Skeletal muscle satellite cell (primary cell): ENCODE data around the gene ZG16B.

Source experiments
- H3K27me3 ChIP-seq: 2 replicates; pipeline ENCODE4 v1.7.0; 2013; ENCODE audit warnings: low read length; ENCODE audit not compliant: control insufficient read depth, insufficient read depth
- H3K36me3 ChIP-seq: 2 replicates; pipeline ENCODE4 v1.7.0; 2013; ENCODE audit warnings: mild to moderate bottlenecking, control low read depth, low read length; ENCODE audit not compliant: insufficient read depth
- H3K4me1 ChIP-seq: 2 replicates; pipeline ENCODE4 v1.7.0; 2013; ENCODE audit warnings: low read length; ENCODE audit not compliant: control insufficient read depth, insufficient read depth
- H3K4me2 ChIP-seq: 2 replicates; pipeline ENCODE4 v1.7.0; 2013; ENCODE audit warnings: mild to moderate bottlenecking, low read length
- H3K4me3 ChIP-seq: 2 replicates; pipeline ENCODE4 v1.7.0; 2013; ENCODE audit warnings: low read length
- H3K9ac ChIP-seq: 2 replicates; pipeline ENCODE4 v1.7.0; 2013; ENCODE audit warnings: mild to moderate bottlenecking, low read depth, low read length, moderate library complexity
- H3K9me3 ChIP-seq: replicated peaks from 2 replicates; pipeline ENCODE4 v1.7.0; 2013; ENCODE audit warnings: mild to moderate bottlenecking, control low read depth, low read length

Gene ZG16B

DNA sequence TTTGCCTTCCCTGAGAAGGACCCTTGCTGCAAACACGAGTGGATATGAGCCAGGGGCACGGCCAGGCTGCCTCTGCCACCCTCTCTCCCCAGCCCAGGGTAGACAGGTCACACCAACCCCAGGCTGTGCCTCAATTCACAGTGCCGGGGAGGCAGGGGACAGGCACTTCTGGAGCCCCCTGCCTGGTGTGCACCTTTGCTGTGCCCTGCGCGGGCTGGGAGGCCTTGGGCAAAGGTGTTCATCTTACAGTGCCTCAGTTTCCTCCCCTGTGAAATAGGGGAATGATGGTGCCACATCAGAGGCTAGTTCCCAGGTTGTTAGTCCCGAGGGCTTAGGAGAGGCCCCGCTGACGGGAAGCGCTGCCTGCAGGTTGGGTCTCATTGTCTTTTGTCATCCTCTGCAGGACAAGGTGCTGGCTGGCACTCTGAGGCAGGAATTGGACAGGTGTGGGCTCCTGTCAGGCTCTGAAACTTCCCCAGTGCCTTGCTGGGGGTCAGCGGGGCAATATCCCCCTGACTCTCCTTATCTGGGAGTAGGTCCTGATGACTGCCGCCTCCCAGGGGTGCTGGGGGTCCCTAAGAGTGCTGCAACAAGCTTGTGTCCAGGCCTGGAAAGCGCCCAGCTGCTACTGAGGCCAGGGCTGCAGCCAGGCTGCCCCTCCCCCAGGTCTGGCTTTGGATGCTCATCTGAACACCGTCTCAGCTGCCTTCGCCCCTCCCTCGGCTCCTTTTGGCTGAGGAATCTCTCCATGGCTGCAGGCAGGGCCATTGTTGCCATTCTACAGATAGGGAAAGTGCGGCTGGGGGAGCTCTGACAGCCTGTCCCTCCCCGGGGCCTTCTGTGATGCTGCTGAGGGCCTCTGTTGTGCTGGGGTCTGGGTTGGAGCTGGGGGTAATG is 9.9 kb upstream of the ZG16B start:
- Histone ChIP-seq H3K4me3 (no peak overlapping the region), H3K9me3 (no peaks in the 10 kb centered on the region), H3K27me3 (peaks cover 51% of the 10 kb centered on the region)

DNA sequence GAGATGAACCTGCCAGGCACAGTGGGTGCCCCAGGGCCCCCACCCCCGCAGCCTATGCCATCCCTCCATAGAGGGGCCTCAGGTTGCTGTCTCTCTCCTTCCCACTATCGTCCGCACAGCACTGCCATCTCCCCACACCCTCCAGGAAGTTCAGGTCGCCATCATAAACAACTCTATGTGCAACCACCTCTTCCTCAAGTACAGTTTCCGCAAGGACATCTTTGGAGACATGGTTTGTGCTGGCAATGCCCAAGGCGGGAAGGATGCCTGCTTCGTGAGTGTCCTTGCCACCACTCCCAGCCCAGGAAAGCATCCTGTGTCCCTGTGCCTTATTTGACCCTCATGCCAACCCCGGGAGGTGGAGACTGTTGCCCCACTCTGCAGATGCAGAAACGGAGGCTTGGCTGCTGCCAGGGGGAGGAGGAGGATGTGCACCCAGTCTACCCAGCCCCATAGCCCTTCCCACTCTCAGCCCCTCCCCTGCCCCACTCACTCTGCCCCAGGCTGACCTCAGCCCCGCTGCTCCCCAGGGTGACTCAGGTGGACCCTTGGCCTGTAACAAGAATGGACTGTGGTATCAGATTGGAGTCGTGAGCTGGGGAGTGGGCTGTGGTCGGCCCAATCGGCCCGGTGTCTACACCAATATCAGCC is 9.1 kb upstream of the ZG16B start:
- H3K4me2 ChIP-seq: no peak overlapping the region
- no peak overlapping the region for H3K9ac ChIP-seq
- H3K4me1 ChIP-seq: no peaks in the 10 kb centered on the region
- H3K27me3 ChIP-seq: peaks cover 47% of the 10 kb centered on the region
- H3K36me3 ChIP-seq: no peaks in the 10 kb centered on the region
- no peaks in the 10 kb centered on the region for H3K9me3 ChIP-seq
- no peak overlapping the region for H3K4me3 ChIP-seq

More for the DNA sequence above, 9.9 kb upstream of the ZG16B start:
- Histone ChIP-seq H3K4me2 (no peak overlapping the region), H3K36me3 (no peaks in the 10 kb centered on the region), H3K9ac (no peak overlapping the region), H3K4me1 (no peaks in the 10 kb centered on the region)

DNA sequence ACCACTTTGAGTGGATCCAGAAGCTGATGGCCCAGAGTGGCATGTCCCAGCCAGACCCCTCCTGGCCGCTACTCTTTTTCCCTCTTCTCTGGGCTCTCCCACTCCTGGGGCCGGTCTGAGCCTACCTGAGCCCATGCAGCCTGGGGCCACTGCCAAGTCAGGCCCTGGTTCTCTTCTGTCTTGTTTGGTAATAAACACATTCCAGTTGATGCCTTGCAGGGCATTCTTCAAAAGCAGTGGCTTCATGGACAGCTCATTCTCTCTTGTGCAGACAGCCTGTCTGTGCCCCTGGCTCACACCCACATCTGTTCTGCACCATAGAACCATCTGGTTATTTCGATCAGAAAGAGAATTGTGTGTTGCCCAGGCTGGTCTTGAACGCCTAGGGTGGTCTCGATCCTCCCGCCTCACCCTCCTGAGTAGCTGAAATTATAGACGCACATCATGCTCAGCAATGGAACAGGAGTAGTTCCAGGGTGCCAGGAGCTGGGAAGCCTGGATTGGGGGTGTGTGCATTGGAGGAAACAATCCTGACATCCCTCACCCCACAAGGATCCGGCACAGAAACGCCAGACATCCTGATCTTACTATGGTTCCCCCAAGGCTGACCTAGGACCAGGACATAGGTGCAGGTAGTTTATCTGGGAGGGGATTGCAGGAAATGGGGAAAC is 8.5 kb upstream of the ZG16B start:
- Histone ChIP-seq H3K27me3 (peaks cover 53% of the 10 kb centered on the region), H3K9ac (no peak overlapping the region), H3K4me1 (no peaks in the 10 kb centered on the region)

DNA sequence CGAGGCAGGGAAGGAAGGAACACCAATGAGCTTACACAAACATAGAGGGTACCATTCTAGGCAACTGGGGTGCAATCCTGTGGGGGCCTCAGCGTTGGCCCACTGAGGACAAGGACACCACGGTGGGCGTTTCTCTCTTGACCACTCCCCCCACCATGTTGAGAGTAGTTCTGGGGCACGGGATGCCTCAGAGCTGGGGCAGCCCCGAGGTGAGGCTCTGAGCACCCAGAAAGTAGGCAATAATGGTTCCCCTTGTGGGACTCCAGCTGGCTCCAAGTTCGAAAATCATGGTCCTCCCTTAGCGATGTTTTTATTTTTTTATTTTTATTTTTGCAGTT is 8.0 kb upstream of the ZG16B start:
- no peak overlapping the region for H3K9ac ChIP-seq
- no peaks in the 10 kb centered on the region for H3K9me3 ChIP-seq
- H3K36me3 ChIP-seq: no peaks in the 10 kb centered on the region
- no peaks in the 10 kb centered on the region for H3K4me1 ChIP-seq
- H3K4me3 ChIP-seq: no peak overlapping the region
- H3K27me3 ChIP-seq: peaks cover 57% of the 10 kb centered on the region
- no peak overlapping the region for H3K4me2 ChIP-seq

More for the DNA sequence above, 8.5 kb upstream of the ZG16B start:
- Histone ChIP-seq H3K9me3 (no peaks in the 10 kb centered on the region), H3K4me3 (no peak overlapping the region), H3K4me2 (no peak overlapping the region), H3K36me3 (no peaks in the 10 kb centered on the region)

DNA sequence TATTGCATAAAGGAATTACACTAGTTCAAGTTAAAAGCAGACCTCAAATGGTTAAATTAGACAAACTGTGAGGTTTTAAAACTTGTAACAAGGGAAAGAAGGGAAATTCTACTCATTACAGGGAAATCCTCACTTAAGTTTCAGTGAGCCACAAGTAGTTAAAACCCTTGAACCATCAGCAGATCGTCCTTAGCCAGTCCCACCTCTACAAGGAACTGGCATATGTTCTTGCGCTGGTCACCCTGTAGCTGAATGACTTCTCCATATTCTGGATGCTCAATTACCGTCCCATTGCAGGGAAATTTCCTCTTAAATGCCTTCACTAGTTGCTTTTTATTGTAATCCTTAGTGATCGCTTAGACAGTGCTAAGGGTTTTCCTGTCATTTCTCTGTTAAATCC is 7.6 kb upstream of the ZG16B start:
- H3K9me3 ChIP-seq: no peaks in the 10 kb centered on the region
- H3K4me2 ChIP-seq: no peak overlapping the region
- peaks cover 60% of the 10 kb centered on the region for H3K27me3 ChIP-seq
- H3K4me1 ChIP-seq: no peaks in the 10 kb centered on the region
- H3K9ac ChIP-seq: no peak overlapping the region
- no peaks in the 10 kb centered on the region for H3K36me3 ChIP-seq
- H3K4me3 ChIP-seq: no peak overlapping the region

DNA sequence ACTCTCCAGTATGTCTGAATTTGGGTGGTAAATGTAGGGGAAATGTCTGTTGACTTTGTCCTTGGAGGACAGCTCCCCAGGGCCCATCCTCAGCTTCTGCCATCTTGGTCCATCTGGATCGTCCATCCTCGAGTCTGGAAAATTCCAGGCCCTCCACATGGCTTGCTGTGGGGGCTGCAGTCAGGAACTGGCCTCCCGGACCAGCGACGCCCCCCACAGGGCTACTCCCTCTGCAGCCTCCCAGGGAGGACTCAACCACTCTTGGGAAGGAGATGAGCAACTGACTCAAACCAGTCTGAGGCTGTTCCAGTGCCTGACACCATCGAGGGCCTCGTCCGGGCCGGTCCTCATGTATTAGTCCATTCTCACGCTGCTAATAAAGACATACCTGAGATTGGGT is 5.5 kb upstream of the ZG16B start:
- Histone ChIP-seq H3K9me3 (no peaks in the 10 kb centered on the region), H3K36me3 (no peaks in the 10 kb centered on the region), H3K27me3 (peaks cover 48% of the 10 kb centered on the region), H3K4me2 (no peak overlapping the region), H3K4me1 (no peaks in the 10 kb centered on the region), H3K4me3 (no peak overlapping the region), H3K9ac (no peak overlapping the region)

DNA sequence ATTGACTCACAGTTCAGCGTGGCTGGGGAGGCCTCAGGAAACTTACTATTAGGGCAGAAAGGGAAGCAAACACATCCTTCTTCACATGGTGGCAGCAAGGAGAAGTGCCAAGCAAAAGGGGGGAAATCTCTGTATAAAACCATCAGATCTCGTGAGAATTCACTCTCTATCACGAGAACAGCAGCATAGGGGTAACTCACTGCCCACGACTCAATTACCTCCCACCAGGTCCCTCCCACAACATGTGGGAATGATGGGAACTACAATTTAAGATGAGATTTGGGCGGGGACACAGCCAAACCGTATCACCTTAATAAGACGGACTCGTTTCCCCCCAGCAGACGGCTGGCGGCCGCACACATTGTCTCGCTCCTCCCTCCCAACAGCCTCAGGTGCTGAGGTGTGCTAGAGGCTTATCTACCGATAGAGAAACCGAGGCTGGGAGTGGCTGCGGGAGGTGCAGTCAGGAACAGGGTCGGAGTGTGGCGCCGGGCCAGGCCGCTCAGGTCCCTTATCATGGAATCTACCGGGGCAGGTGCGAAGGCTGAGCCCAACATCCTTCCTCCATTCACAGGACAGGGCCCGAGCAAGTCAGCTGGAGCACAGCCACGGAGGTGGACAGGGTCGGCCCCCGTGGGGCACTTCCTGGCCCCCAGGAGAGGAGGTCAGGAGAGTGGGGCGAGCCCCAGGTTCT is 4.9 kb upstream of the ZG16B start:
- H3K4me1 ChIP-seq: no peaks in the 10 kb centered on the region
- H3K4me3 ChIP-seq: no peak overlapping the region
- no peak overlapping the region for H3K9ac ChIP-seq
- H3K9me3 ChIP-seq: no peaks in the 10 kb centered on the region
- H3K4me2 ChIP-seq: no peak overlapping the region
- H3K27me3 ChIP-seq: peaks cover 47% of the 10 kb centered on the region
- no peaks in the 10 kb centered on the region for H3K36me3 ChIP-seq

DNA sequence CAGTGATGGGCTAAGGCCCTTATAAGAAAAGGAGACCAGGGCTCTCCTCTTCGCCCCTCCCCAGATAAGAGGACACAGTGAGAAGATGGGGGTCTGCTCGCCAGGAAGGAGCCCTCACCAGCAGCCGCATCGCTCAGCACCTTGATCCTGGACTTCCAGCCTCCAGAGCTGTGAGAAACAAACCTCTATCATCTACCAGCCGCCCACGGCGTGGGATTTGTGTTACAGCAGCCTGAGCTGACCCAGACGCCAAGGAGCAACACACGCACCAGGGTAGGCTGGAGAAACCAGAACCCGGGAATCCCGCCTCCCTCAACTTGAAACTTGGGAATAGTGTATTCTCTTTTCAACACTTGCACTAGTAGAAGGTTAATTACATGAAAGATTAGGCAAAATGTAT is 4.2 kb upstream of the ZG16B start:
- Histone ChIP-seq H3K4me3 (no peak overlapping the region), H3K4me2 (no peak overlapping the region), H3K9ac (no peak overlapping the region), H3K9me3 (no peaks in the 10 kb centered on the region), H3K36me3 (no peaks in the 10 kb centered on the region), H3K27me3 (peaks cover 45% of the 10 kb centered on the region), H3K4me1 (no peaks in the 10 kb centered on the region)

DNA sequence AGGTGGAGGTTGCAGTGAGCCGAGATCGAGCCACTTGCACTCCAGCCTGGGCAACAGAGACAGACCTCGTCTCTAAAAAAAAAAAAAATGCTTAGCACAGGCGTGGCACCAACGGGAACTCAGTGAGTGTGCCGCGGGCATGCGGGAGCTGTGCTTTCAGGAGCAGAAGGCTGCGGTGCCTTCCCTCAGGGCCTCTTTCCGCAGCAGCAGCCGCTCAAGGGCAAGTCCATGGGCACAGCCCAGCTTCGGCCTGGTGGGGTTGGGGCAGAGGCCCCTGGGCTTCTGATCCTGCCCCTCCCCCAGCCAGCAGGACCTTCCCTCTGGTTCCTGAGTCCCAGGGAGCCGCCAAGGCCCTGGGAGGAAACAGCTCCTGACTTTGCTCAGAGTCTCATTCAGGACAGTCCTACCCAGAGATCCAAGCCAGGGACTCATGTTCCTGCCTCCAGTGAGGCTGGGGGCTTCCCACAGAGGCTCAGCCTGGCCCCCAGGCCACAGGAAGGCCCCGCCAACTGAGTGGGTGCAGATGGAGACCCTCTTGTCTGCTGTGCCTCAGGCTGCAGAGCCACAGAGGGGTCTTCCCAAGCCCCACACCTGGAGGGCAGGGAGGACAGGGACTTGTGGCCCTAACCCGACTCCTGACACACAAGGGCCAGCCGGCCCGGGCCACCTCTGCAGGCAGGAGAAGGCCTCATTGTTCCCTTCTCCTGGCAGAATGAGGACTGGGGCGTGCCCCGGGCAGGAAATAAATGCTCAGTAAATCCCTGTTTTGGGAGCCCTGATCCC is 3.3 kb upstream of the ZG16B start:
- no peaks in the 10 kb centered on the region for H3K9me3 ChIP-seq
- no peak overlapping the region for H3K4me3 ChIP-seq
- H3K27me3 ChIP-seq: peaks cover 48% of the 10 kb centered on the region
- no peak overlapping the region for H3K4me2 ChIP-seq
- H3K36me3 ChIP-seq: no peaks in the 10 kb centered on the region
- no peak overlapping the region for H3K9ac ChIP-seq
- H3K4me1 ChIP-seq: no peaks in the 10 kb centered on the region

DNA sequence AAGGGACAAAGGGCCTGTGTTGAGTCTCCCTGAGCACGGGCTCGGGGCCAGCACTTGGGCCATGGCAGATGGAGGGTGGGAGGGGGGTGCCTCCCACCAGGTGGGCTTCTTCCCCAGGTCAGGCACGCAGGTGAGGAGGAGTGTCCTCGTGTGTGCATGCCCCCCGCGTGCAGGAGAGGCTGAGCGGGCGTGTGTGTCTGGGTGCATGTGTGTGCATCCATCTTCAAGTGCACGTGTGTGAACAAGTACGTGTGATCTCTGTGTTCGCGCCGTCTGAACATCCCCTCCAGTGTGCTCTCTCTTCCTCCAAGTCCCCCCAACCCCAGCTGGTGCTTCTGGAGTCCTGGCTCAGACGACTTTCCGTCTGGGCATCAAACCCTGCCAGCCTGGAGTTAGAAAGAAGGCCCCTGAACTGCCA is 2.7 kb upstream of the ZG16B start:
- Histone ChIP-seq H3K9ac (no peak overlapping the region), H3K27me3 (peaks cover 46% of the 10 kb centered on the region), H3K36me3 (no peaks in the 10 kb centered on the region), H3K9me3 (no peaks in the 10 kb centered on the region), H3K4me2 (no peak overlapping the region), H3K4me3 (no peak overlapping the region), H3K4me1 (no peaks in the 10 kb centered on the region)
